ENCODE data around the gene TMC1.

The TMC1 gene

GRCh38 chr9:72873456-72873855 is 352.0 kb downstream of the TMC1 start:
- no peak overlapping the region for H3K4me3 ChIP-seq (ENCODE audit: low read depth in 1 of 2, low read length in 2 of 2)
- peaks cover 10% of the 10 kb centered on the region for H3K27me3 ChIP-seq (ENCODE audit: insufficient read depth, low read length, poor library complexity)
- H3K27ac ChIP-seq (ENCODE audit: low read length), result no peak overlapping the region
- H4K20me1 ChIP-seq (ENCODE audit: insufficient read depth, low read length), result no peaks in the 10 kb centered on the region
- H3K9ac ChIP-seq (ENCODE audit: low read depth, low read length), result no peak overlapping the region
- DNase-seq (no peak), ATAC-seq (ENCODE audit: insufficient read depth, low read depth) (no peak)
- H3K36me3 ChIP-seq (ENCODE audit: insufficient read depth, low read length), result no peaks in the 10 kb centered on the region
- no peaks in the 10 kb centered on the region for H3K9me3 ChIP-seq (ENCODE audit: insufficient read depth, low read length, severe bottlenecking)
- H3K4me2 ChIP-seq (ENCODE audit: insufficient read depth, low read length), result no peak overlapping the region
- H3K4me1 ChIP-seq (ENCODE audit: insufficient read depth, low read length), result no peaks in the 10 kb centered on the region
- TF ChIP-seq CTCF (IDR thresholded peaks at IDR 0.05; ENCODE audit: borderline replicate concordance, extremely low read depth, low read length, poor library complexity, severe bottlenecking) (no peak), EZH2 (IDR thresholded peaks at IDR 0.05; ENCODE audit: borderline replicate concordance, low read depth, low read length, severe bottlenecking) (no peak)
- no peak overlapping the region for H2AFZ ChIP-seq (ENCODE audit: low read depth, low read length)
- H3K79me2 ChIP-seq (ENCODE audit: insufficient read depth, low read length), result no peaks in the 10 kb centered on the region

DNA sequence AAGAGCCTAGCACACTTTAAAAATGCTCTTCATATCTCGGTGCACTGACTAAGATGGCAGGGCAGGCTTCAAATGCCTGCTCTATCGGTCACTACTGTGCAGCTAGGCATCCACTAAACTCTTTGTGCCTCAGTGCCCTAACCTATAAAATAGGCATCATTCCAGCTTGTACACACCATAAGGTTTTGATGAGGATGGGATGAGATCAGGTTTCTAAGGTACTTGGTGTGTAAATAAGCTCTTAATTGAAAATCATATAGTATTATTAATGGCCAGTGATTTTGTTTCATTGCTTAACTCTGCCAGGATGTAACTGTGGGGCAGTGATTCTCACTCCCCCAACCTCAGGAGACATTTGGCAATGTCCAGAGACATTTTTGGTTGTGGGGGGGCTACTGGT is 352.9 kb downstream of the TMC1 start:
- Histone ChIP-seq H4K20me1 (ENCODE audit: insufficient read depth, low read length) (no peaks in the 10 kb centered on the region), H3K27ac (ENCODE audit: low read length) (no peak overlapping the region), H3K4me2 (ENCODE audit: insufficient read depth, low read length) (no peak overlapping the region), H3K9me3 (ENCODE audit: insufficient read depth, low read length, severe bottlenecking) (no peaks in the 10 kb centered on the region), H3K79me2 (ENCODE audit: insufficient read depth, low read length) (no peaks in the 10 kb centered on the region), H3K4me1 (ENCODE audit: insufficient read depth, low read length) (no peaks in the 10 kb centered on the region), H3K4me3 (ENCODE audit: low read depth in 1 of 2, low read length in 2 of 2) (no peak overlapping the region), H3K36me3 (ENCODE audit: insufficient read depth, low read length) (no peaks in the 10 kb centered on the region), H2AFZ (ENCODE audit: low read depth, low read length) (no peak overlapping the region), H3K27me3 (ENCODE audit: insufficient read depth, low read length, poor library complexity) (peaks cover 10% of the 10 kb centered on the region), H3K9ac (ENCODE audit: low read depth, low read length) (no peak overlapping the region)
- DNase-seq (no peak), ATAC-seq (ENCODE audit: insufficient read depth, low read depth) (no peak)
- TF ChIP-seq EZH2 (IDR thresholded peaks at IDR 0.05; ENCODE audit: borderline replicate concordance, low read depth, low read length, severe bottlenecking) (no peak), CTCF (IDR thresholded peaks at IDR 0.05; ENCODE audit: borderline replicate concordance, extremely low read depth, low read length, poor library complexity, severe bottlenecking) (no peak)

DNA sequence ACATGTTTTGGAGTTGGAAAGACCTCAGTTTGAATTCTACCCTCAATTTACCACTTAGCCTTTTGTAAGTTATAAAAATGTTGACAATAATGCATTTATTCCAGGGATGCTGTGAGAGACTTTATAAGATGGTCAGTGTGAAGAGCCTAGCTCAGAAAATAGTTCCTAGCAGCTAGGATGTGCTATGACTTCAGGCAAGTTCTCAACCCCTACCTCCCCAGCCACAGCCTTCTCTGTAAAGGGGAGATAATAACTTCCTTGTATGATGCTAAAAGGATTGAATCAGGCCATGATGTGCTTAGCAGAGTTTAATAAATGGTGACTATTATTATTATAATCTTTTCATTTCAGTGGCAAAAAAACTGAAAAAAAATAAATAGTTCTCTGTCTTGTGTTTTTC is 353.8 kb downstream of the TMC1 start:
- Histone ChIP-seq H3K4me2 (ENCODE audit: insufficient read depth, low read length) (no peak overlapping the region), H3K4me1 (ENCODE audit: insufficient read depth, low read length) (no peaks in the 10 kb centered on the region), H3K9ac (ENCODE audit: low read depth, low read length) (no peak overlapping the region), H4K20me1 (ENCODE audit: insufficient read depth, low read length) (no peaks in the 10 kb centered on the region), H3K4me3 (ENCODE audit: low read depth in 1 of 2, low read length in 2 of 2) (no peak overlapping the region), H3K9me3 (ENCODE audit: insufficient read depth, low read length, severe bottlenecking) (no peaks in the 10 kb centered on the region), H3K27me3 (ENCODE audit: insufficient read depth, low read length, poor library complexity) (peaks cover 10% of the 10 kb centered on the region), H3K27ac (ENCODE audit: low read length) (no peak overlapping the region), H3K79me2 (ENCODE audit: insufficient read depth, low read length) (no peaks in the 10 kb centered on the region), H3K36me3 (ENCODE audit: insufficient read depth, low read length) (no peaks in the 10 kb centered on the region), H2AFZ (ENCODE audit: low read depth, low read length) (no peak overlapping the region)
- no peak for DNase-seq
- no peak for ATAC-seq (ENCODE audit: insufficient read depth, low read depth)
- TF ChIP-seq EZH2 (IDR thresholded peaks at IDR 0.05; ENCODE audit: borderline replicate concordance, low read depth, low read length, severe bottlenecking) (no peak), CTCF (IDR thresholded peaks at IDR 0.05; ENCODE audit: borderline replicate concordance, extremely low read depth, low read length, poor library complexity, severe bottlenecking) (no peak)

DNA sequence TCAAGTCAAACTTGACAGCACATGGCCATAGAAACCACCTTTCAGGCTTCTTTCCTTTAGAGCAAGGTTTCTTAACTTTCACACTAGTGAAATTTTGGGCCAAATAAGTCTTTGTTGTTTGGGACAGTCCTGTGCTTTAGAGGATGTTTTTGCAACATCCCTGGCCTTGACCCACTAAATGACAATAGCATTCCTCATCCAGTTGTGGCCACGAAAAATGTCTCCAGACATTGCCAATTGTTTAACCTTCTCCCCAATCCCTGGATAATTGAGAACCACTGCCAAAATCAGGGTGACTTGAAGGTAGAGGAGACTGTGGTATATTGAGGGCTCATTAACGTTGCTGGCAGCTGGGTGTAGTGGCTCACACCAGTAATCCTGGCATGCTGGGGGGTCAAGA is 359.4 kb downstream of the TMC1 start:
- Histone ChIP-seq H3K27me3 (ENCODE audit: insufficient read depth, low read length, poor library complexity) (peaks cover 4% of the 10 kb centered on the region), H3K4me2 (ENCODE audit: insufficient read depth, low read length) (no peak overlapping the region), H4K20me1 (ENCODE audit: insufficient read depth, low read length) (no peaks in the 10 kb centered on the region), H3K9me3 (ENCODE audit: insufficient read depth, low read length, severe bottlenecking) (no peaks in the 10 kb centered on the region), H3K36me3 (ENCODE audit: insufficient read depth, low read length) (no peaks in the 10 kb centered on the region), H2AFZ (ENCODE audit: low read depth, low read length) (no peak overlapping the region), H3K27ac (ENCODE audit: low read length) (no peak overlapping the region), H3K4me1 (ENCODE audit: insufficient read depth, low read length) (no peaks in the 10 kb centered on the region), H3K4me3 (ENCODE audit: low read depth in 1 of 2, low read length in 2 of 2) (no peak overlapping the region), H3K79me2 (ENCODE audit: insufficient read depth, low read length) (no peaks in the 10 kb centered on the region), H3K9ac (ENCODE audit: low read depth, low read length) (no peak overlapping the region)
- no peak for ATAC-seq (ENCODE audit: insufficient read depth, low read depth)
- no peak for TF ChIP-seq EZH2 (IDR thresholded peaks at IDR 0.05; ENCODE audit: borderline replicate concordance, low read depth, low read length, severe bottlenecking)
- TF ChIP-seq CTCF (IDR thresholded peaks at IDR 0.05; ENCODE audit: borderline replicate concordance, extremely low read depth, low read length, poor library complexity, severe bottlenecking), result no peak
- no peak for DNase-seq
